ENCODE results near the gene CCNK. TPM values are rescaled to one million over a fixed set of nuclear protein-coding genes. Genes with fewer than 3 reads are reported as not detected.
A peak's percentile ranks its signal among the peaks of the same experiment; 100 is the strongest.

CCNK gene
- total RNA-seq, 2 donors from 2014 or later, result 5.3 to 9.6 TPM

DNA sequence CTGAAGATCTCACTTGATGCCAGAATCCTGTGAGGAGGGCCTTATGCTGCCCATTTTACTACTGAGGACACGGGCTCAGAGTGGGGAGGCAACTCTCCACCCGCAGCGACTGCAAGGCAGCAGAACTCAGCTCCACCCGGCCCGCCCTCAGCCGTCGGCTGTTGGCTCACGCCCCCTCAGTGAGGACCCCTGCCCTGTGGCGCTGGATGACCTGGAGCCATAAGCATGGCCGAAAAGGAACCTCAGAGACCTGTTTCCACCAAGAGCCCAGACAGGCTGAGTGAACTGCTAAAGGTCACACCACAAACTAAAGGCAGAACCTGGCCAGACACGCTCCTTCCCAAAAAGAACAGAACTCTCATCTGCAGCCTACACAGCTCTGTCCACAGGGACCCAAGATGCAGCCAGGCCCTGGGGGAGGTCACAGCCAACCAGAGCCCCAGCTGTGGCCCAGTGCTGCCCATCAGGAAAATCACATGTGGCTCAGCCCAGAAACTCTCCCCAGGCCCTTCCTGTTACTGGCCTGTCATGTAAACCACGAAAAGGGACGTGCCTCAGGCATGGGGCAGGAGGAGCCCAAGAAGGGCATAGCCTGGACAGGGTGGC is 32.8 kb downstream of the CCNK start:
- ATAC-seq (no peak), DNase-seq (peak in 1 of 4 donors; percentile 13)
- 78 to 85% methylated on average over 10 to 13 of the region's 13 CpGs for WGBS, 2 donors
- H3K27ac ChIP-seq, result no peak overlapping the region
- H3K4me1 ChIP-seq, result peaks cover 17% of the 10 kb centered on the region
- intact Hi-C loops (cut with DNase I), result no loop called here
- no peaks in the 10 kb centered on the region for H3K27me3 ChIP-seq
- TF ChIP-seq POLR2A (IDR thresholded peaks at IDR 0.05) (no peak), CTCF (IDR thresholded peaks at IDR 0.05) (no peak)
- H3K4me3 ChIP-seq, result no peak overlapping the region
- peaks cover 0 to 15% of the 10 kb centered on the region in 2 donors for H3K36me3 ChIP-seq (replicated peaks in 1 of 2; ENCODE audit: insufficient read depth in 1 of 2, low read depth in 2 of 2)
- H3K9me3 ChIP-seq, result no peaks in the 10 kb centered on the region

DNA sequence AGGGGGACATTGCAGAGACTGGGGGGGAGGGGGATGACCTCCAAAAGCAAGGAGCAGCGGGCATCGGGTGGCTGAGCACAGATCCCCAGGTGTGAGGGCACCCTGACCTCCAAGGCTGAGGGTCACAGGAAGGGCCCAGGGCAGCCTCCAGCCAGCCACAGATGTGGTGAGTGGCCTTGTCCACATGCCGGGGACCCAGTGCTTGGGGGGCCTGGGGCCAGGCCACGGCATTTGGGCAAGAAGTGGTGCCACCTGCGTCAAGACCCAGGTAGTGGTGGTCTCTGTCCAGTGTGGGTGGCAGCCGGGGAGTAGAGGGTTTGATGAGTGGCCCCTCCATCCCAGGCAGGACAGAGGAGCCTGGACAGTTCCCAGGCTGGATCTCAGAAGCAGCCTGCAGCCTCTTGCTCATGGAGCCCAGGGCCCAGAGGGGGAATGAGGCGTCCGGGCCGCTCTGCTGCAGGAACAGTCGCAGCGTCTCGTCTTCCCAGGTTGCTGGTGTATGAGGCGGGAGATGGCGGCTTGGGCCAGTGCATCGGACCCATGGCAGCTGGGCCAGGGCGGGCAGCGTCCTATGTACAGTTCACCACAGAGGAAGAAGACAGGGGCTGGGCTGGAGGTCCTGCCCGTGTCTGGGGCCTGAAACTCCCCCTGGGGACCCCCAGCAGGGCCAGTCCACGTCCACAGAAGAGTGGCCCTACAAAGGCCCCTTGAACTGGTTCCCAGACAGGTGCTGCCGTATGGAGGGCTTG is 33.5 kb downstream of the CCNK start:
- Histone ChIP-seq H3K9me3 (no peaks in the 10 kb centered on the region), H3K4me3 (no peak overlapping the region), H3K4me1 (peaks cover 12% of the 10 kb centered on the region), H3K27me3 (no peaks in the 10 kb centered on the region), H3K36me3 (replicated peaks in 1 of 2; ENCODE audit: insufficient read depth in 1 of 2, low read depth in 2 of 2) (peaks cover 0 to 9% of the 10 kb centered on the region in 2 donors), H3K27ac (no peak overlapping the region)
- DNase-seq (peak in 2 of 4 donors; percentile 11 to 16), ATAC-seq (no peak)
- TF ChIP-seq CTCF (IDR thresholded peaks at IDR 0.05), result no peak
- no peak for TF ChIP-seq POLR2A (IDR thresholded peaks at IDR 0.05)
- intact Hi-C loops (cut with DNase I), result no loop called here
- WGBS, 2 donors, result 84 to 92% methylated on average over 9 to 20 of the region's 20 CpGs

GRCh38 chr14:99515301-99516155 is 34.3 kb downstream of the CCNK start:
- Histone ChIP-seq H3K4me1 (peaks cover 12% of the 10 kb centered on the region), H3K36me3 (replicated peaks in 1 of 2; ENCODE audit: insufficient read depth in 1 of 2, low read depth in 2 of 2) (peaks cover 0 to 9% of the 10 kb centered on the region in 2 donors), H3K27ac (no peak overlapping the region), H3K4me3 (no peak overlapping the region), H3K27me3 (no peaks in the 10 kb centered on the region), H3K9me3 (no peaks in the 10 kb centered on the region)
- ATAC-seq (no peak), DNase-seq (peak in 2 of 4 donors; percentile 10 to 11)
- intact Hi-C loops (cut with DNase I), result no loop called here
- no peak for TF ChIP-seq POLR2A (IDR thresholded peaks at IDR 0.05)
- TF ChIP-seq CTCF (IDR thresholded peaks at IDR 0.05), result no peak
- WGBS, 2 donors, result 86 to 100% methylated on average over 1 to 27 of the region's 27 CpGs

DNA sequence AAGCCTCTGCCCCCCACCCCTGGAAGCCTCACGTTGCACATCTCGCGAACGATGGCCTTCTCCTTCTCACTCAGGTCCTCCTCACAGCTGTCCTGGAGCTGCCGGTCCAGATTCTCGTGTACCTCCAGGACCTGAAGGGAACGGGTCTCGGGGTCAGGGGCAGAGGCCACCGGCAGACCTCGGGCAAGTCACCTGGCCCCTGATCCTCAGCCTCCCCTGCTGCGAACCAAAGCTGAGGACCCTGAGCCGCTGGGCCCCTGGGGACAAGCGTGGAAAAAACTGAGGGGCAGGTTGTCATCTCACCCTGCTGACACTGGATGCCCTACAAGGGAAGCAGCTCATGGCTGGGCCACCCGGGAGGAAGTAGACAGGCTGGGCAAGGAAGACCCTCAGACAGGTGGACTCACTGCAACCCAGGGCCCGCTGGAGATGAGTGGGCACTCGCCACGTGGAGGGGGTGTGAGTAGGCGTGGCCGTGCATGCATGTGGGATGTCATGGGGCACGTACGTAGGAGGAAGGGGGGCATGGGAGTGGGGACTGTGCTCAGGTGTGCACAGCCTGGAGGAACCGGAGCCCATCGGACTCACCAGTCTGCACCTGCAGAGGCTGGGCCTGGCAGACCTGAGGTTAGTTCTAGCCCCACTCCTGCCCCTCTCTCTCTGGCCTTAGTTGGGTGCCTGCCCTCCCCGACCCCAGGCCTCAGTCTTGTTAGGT is 35.1 kb downstream of the CCNK start:
- TF ChIP-seq POLR2A (IDR thresholded peaks at IDR 0.05) (no peak), CTCF (IDR thresholded peaks at IDR 0.05) (no peak)
- H3K4me3 ChIP-seq, result no peak overlapping the region
- intact Hi-C loops (cut with DNase I), result no loop called here
- H3K36me3 ChIP-seq (replicated peaks in 1 of 2; ENCODE audit: insufficient read depth in 1 of 2, low read depth in 2 of 2), result peaks cover 0 to 9% of the 10 kb centered on the region in 2 donors
- no peaks in the 10 kb centered on the region for H3K9me3 ChIP-seq
- peak in 2 of 4 donors; percentile 14 to 16 for DNase-seq
- WGBS, 2 donors, result 80 to 83% methylated on average over 1 to 24 of the region's 24 CpGs
- H3K4me1 ChIP-seq, result peaks cover 12% of the 10 kb centered on the region
- H3K27me3 ChIP-seq, result no peaks in the 10 kb centered on the region
- H3K27ac ChIP-seq, result no peak overlapping the region
- no peak for ATAC-seq
